H9 (cell line): ENCODE data around the gene INMT. TPM values are rescaled to one million over a fixed set of nuclear protein-coding genes. Genes with fewer than 3 reads are reported as not detected.

ENCODE experiments used
- DNase-seq: peaks from one replicate; pipeline ENCODE4 v3.0.0-alpha.2; 2017
- H2AFZ ChIP-seq: one replicate; pipeline ENCODE4 v1.6.1; 2013; ENCODE audit warnings: mild to moderate bottlenecking, low read length, control low read depth, moderate library complexity
- H2AK5ac ChIP-seq: 2 replicates; pipeline ENCODE4 v1.6.1; 2013; ENCODE audit warnings: low read length, control low read depth, mixed read lengths; ENCODE audit not compliant: insufficient read length
- H2BK120ac ChIP-seq: one replicate; pipeline ENCODE4 v1.6.1; 2013; ENCODE audit warnings: low read depth, mild to moderate bottlenecking, low read length, control low read depth, inconsistent platforms; ENCODE audit not compliant: poor library complexity, severe bottlenecking
- H2BK12ac ChIP-seq: 2 replicates; pipeline ENCODE4 v1.6.1; 2013; ENCODE audit warnings: low read length, control low read depth, mixed read lengths, low read depth; ENCODE audit not compliant: insufficient read length
- H2BK15ac ChIP-seq: 2 replicates; pipeline ENCODE4 v1.6.1; 2013; ENCODE audit warnings: low read depth, low read length, control low read depth
- H2BK20ac ChIP-seq: one replicate; pipeline ENCODE4 v1.6.1; 2013; ENCODE audit warnings: low read depth, mild to moderate bottlenecking, low read length, control low read depth, inconsistent platforms; ENCODE audit not compliant: poor library complexity, severe bottlenecking
- H2BK5ac ChIP-seq: 2 replicates; pipeline ENCODE4 v1.6.1; 2013; ENCODE audit warnings: low read length, control low read depth, mixed read lengths; ENCODE audit not compliant: insufficient read length
- H3K14ac ChIP-seq: 2 replicates; pipeline ENCODE4 v1.6.1; 2013; ENCODE audit warnings: low read length, control low read depth; ENCODE audit not compliant: insufficient read depth
- H3K18ac ChIP-seq: 2 replicates; pipeline ENCODE4 v1.6.1; 2013; ENCODE audit warnings: low read depth, mild to moderate bottlenecking, mixed read lengths, low read length, control low read depth; ENCODE audit not compliant: insufficient read length
- H3K23ac ChIP-seq: 2 replicates; pipeline ENCODE4 v1.6.1; 2013; ENCODE audit warnings: low read length, control low read depth, mixed read lengths, low read depth; ENCODE audit not compliant: insufficient read length
- H3K23me2 ChIP-seq: 2 replicates; pipeline ENCODE4 v1.6.1; 2013; ENCODE audit warnings: low read depth, mild to moderate bottlenecking, mixed read lengths, low read length, control low read depth; ENCODE audit not compliant: insufficient read length, poor library complexity, severe bottlenecking
- H3K27ac ChIP-seq: 2 replicates; pipeline ENCODE4 v1.5.1; 2013; ENCODE audit warnings: low read length, control low read depth, mixed read lengths, low read depth; ENCODE audit not compliant: insufficient read length
- H3K27me3 ChIP-seq: 2 replicates; pipeline ENCODE4 v1.6.1; 2013; ENCODE audit warnings: low read length, control low read depth, inconsistent platforms; ENCODE audit not compliant: insufficient read depth
- H3K4ac ChIP-seq: 2 replicates; pipeline ENCODE4 v1.6.1; 2013; ENCODE audit warnings: low read depth, mild to moderate bottlenecking, control low read depth, inconsistent platforms, low read length, moderate library complexity
- H3K4me1 ChIP-seq: 2 replicates; pipeline ENCODE4 v1.6.1; 2013; ENCODE audit warnings: low read length, control low read depth, inconsistent platforms; ENCODE audit not compliant: insufficient read depth
- H3K4me2 ChIP-seq: 2 replicates; pipeline ENCODE4 v1.6.1; 2013; ENCODE audit warnings: low read length, control low read depth, mixed read lengths; ENCODE audit not compliant: insufficient read length, insufficient read depth
- H3K56ac ChIP-seq: 2 replicates; pipeline ENCODE4 v1.6.1; 2013; ENCODE audit warnings: low read depth, mild to moderate bottlenecking, mixed read lengths, low read length, control low read depth; ENCODE audit not compliant: insufficient read length
- H3K79me1 ChIP-seq: 2 replicates; pipeline ENCODE4 v1.6.1; 2013; ENCODE audit warnings: low read depth, mild to moderate bottlenecking, moderate library complexity, low read length, control low read depth, inconsistent platforms; ENCODE audit not compliant: insufficient read depth, poor library complexity, severe bottlenecking
- H3K79me2 ChIP-seq: 2 replicates; pipeline ENCODE4 v1.6.1; 2013; ENCODE audit warnings: low read length, control low read depth, inconsistent platforms; ENCODE audit not compliant: insufficient read depth
- H3K9ac ChIP-seq: 2 replicates; pipeline ENCODE4 v1.6.1; 2013; ENCODE audit warnings: low read length, control low read depth, mixed read lengths; ENCODE audit not compliant: insufficient read length; ENCODE audit errors: extremely low read depth
- H3K9me3 ChIP-seq: one replicate; pipeline ENCODE4 v1.6.1; 2013; ENCODE audit warnings: low read depth, low read length, inconsistent platforms; ENCODE audit not compliant: control insufficient read depth
- H3T11ph ChIP-seq: one replicate; pipeline ENCODE4 v1.6.1; 2013; ENCODE audit warnings: mild to moderate bottlenecking, low read length, control low read depth, inconsistent platforms
- H4K20me1 ChIP-seq: one replicate; pipeline ENCODE4 v1.6.1; 2013; ENCODE audit not compliant: control insufficient read depth, insufficient read length, insufficient read depth
- H4K5ac ChIP-seq: 2 replicates; pipeline ENCODE4 v1.6.1; 2013; ENCODE audit warnings: low read depth, mild to moderate bottlenecking, mixed read lengths, low read length, control low read depth; ENCODE audit not compliant: insufficient read length
- H4K8ac ChIP-seq: replicated peaks from 2 replicates; pipeline ENCODE4 v1.6.1; 2013; ENCODE audit warnings: low read length, control low read depth, mixed read lengths, low read depth; ENCODE audit not compliant: insufficient read length
- H4K91ac ChIP-seq: 2 replicates; pipeline ENCODE4 v1.6.1; 2013; ENCODE audit warnings: low read depth, mild to moderate bottlenecking, moderate library complexity, mixed read lengths, low read length, control low read depth; ENCODE audit not compliant: insufficient read length
- H3K27ac Mint-ChIP-seq, 3 experiments: 2 replicates in 2 of 3; 3 replicates in 1 of 3; pipeline ENCODE4 v1.8.0; 2020 to 2021; ENCODE audit warnings: mixed read lengths in 3 of 3, mild to moderate bottlenecking in 1 of 3, moderate library complexity in 1 of 3
- H3K27me3 Mint-ChIP-seq: 2 replicates; pipeline ENCODE4 v1.8.0; 2021; ENCODE audit warnings: low read depth, mild to moderate bottlenecking, moderate library complexity, mixed read lengths
- H3K36me3 Mint-ChIP-seq, 3 experiments: 2 replicates in 2 of 3; 3 replicates in 1 of 3; pipeline ENCODE4 v1.8.0; 2020 to 2021; ENCODE audit warnings: low read depth in 3 of 3, mixed read lengths in 3 of 3; ENCODE audit not compliant: insufficient read depth in 1 of 3
- H3K4me1 Mint-ChIP-seq, 2 experiments: 2 replicates each; pipeline ENCODE4 v1.8.0; 2020; ENCODE audit warnings: mixed read lengths in 2 of 2
- H3K4me3 Mint-ChIP-seq, 2 experiments: 2 replicates in 1 of 2; 3 replicates in 1 of 2; pipeline ENCODE4 v1.8.0; 2020 to 2021; ENCODE audit warnings: mild to moderate bottlenecking in 2 of 2, mixed read lengths in 2 of 2, moderate library complexity in 1 of 2
- H3K9me3 Mint-ChIP-seq, 2 experiments: 2 replicates in 1 of 2; 3 replicates in 1 of 2; pipeline ENCODE4 v1.8.0; 2020; ENCODE audit warnings: mild to moderate bottlenecking in 2 of 2, mixed read lengths in 2 of 2, moderate library complexity in 1 of 2
- CTCF ChIP-seq: fragments of 200-600 bp; sonication (generic); conservative IDR thresholded peaks from 3 replicates; pipeline ENCODE4 v1.8.0; 2021; ENCODE audit warnings: antibody characterized with exemption, mild to moderate bottlenecking
- WGBS: extraction: QIAGEN DNeasy Blood & Tissue Kit; methylation state at CpG from one replicate; pipeline ENCODE4 v1.1.7; 2013; ENCODE audit warnings: missing lambda C conversion rate, low lambda C conversion rate, mixed read lengths; ENCODE audit not compliant: insufficient read length; ENCODE audit errors: extremely low coverage; 5-methylcytosine and 5-hydroxymethylcytosine counted together
- total RNA-seq: library from RNA; stranded (reverse); gene quantifications from 2 replicates; pipeline ENCODE4 v1.2.1, GENCODE V29; 2021

The INMT gene
- total RNA-seq, 1 experiment from 2014 or later = 0.70 TPM

GRCh38 chr7:30735631-30736030, 16.3 kb upstream of the INMT start:
- Histone ChIP-seq H3K79me2 (no peaks in the 10 kb centered on the region), H3K27me3 (no peaks in the 10 kb centered on the region), H2BK15ac (no peak overlapping the region), H3K4me1 (no peaks in the 10 kb centered on the region), H3T11ph (no peak overlapping the region), H3K4ac (no peak overlapping the region), H3K18ac (no peak overlapping the region), H3K4me2 (no peak overlapping the region), H2BK120ac (no peak overlapping the region), H3K23me2 (no peaks in the 10 kb centered on the region), H2BK5ac (no peak overlapping the region), H3K9me3 (no peaks in the 10 kb centered on the region), H3K23ac (no peak overlapping the region), H3K79me1 (no peaks in the 10 kb centered on the region), H4K20me1 (no peaks in the 10 kb centered on the region), H4K91ac (no peak overlapping the region), H2BK20ac (no peak overlapping the region), H3K56ac (no peak overlapping the region), H3K14ac (no peak overlapping the region), H3K27ac (no peak overlapping the region), H4K8ac (no peak overlapping the region), H3K9ac (no peak overlapping the region), H4K5ac (no peak overlapping the region), H2BK12ac (no peak overlapping the region), H2AFZ (no peak overlapping the region), H2AK5ac (no peak overlapping the region)
- Mint-ChIP-seq H3K4me1 (peaks cover 12 to 17% of the 10 kb centered on the region in 2 experiments), H3K36me3 (peaks cover 2 to 8% (median 3%) of the 10 kb centered on the region in 3 experiments; a peak in 3 of 7 replicates), H3K4me3 (no peak overlapping the region), H3K9me3 (peaks cover 3% of the 10 kb centered on the region in 2 experiments; a peak in 2 of 5 replicates), H3K27ac (no peak overlapping the region), H3K27me3 (peaks cover 10% of the 10 kb centered on the region)
- TF ChIP-seq CTCF = no peak
- no CpG with 5 or more reads among the region's 3 CpGs for WGBS
- no peak for DNase-seq
